IPS-18c (cell line): Measurements from ENCODE around the gene DIO3.
"Not testable (repeated sequence)": the region's sequence is repeated elsewhere in the genome, so short reads cannot be mapped to it uniquely, and the experiment has no call there.

Experiments used
- H3K4me3 ChIP-seq: 2 replicates; pipeline ENCODE4 v1.7.0; 2013; ENCODE audit warnings: low read depth, mild to moderate bottlenecking, low read length, moderate library complexity; ENCODE audit not compliant: insufficient read depth
- H3K9me3 ChIP-seq: one replicate; pipeline ENCODE4 v1.6.1; 2013; ENCODE audit warnings: mild to moderate bottlenecking, low read length, moderate library complexity; ENCODE audit not compliant: control insufficient read depth, insufficient read depth

Gene DIO3

GRCh38 chr14:101554991-101555668, 6.2 kb upstream of the DIO3 start:
- H3K4me3 ChIP-seq, result no peak overlapping the region

DNA sequence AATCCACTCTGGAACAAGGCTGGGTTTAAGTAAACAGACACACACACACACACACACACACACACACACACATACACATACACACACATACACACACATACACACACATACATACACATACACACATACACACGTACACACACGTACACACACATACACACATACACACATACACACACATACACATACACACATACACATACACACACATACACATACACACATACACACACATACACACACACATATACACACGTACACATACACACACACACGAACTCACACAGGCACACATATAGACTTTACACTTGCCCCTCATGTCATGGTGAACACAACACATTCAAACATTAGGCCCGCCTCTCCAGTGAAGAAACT, 5.6 kb upstream of the DIO3 start:
- H3K9me3 ChIP-seq, H3K4me3 ChIP-seq: not testable (repeated sequence)

More at GRCh38 chr14:101554991-101555668, 6.2 kb upstream of the DIO3 start:
- no peaks in the 10 kb centered on the region for H3K9me3 ChIP-seq

DNA sequence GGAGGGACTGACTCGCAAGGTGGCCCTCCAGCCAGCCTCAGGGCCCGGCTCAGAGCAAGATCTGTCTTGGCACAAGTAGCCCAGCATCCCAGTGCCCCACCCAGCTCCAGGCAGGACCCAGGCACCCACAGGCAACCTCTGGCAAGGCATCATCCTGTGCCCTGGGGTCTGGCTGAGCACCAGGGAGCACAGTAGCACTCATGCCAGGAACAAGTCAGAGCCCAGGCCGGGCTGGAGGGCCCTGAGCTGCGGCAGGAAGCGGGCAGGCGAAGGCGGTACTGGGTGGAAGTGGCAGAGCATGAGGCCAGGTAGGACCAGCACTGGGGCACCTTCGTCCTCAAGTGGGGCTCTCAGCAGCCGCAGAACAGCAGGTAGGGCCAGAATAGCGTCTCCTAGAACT, 5.2 kb upstream of the DIO3 start:
- Histone ChIP-seq H3K4me3 (no peak overlapping the region), H3K9me3 (no peaks in the 10 kb centered on the region)

GRCh38 chr14:101556566-101557320, 4.6 kb upstream of the DIO3 start:
- Histone ChIP-seq H3K4me3 (no peak overlapping the region), H3K9me3 (peaks cover 5% of the 10 kb centered on the region)

DNA sequence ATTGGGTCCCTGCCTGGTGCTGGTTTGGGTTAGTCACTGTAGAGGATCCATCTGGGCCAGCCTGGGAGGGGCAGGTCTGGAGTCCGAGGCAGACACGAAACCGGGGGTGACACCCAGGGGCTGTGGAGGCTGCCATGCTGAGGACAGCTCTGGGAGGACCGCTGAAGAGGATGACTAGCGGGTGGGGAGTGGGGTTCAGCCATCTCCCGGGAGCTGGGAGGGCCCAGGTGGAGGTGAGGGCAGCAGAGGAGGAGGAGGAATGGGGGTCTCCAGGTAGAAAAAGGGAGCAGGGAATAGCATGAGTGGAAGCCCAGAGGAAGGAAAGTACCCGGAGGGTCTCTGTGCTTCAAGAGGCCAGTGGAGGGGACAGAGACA, 4.0 kb upstream of the DIO3 start:
- Histone ChIP-seq H3K9me3 (peaks cover 10% of the 10 kb centered on the region), H3K4me3 (no peak overlapping the region)

GRCh38 chr14:101557811-101558738, 3.2 kb upstream of the DIO3 start:
- Histone ChIP-seq H3K9me3 (peaks cover 10% of the 10 kb centered on the region), H3K4me3 (no peak overlapping the region)

DNA sequence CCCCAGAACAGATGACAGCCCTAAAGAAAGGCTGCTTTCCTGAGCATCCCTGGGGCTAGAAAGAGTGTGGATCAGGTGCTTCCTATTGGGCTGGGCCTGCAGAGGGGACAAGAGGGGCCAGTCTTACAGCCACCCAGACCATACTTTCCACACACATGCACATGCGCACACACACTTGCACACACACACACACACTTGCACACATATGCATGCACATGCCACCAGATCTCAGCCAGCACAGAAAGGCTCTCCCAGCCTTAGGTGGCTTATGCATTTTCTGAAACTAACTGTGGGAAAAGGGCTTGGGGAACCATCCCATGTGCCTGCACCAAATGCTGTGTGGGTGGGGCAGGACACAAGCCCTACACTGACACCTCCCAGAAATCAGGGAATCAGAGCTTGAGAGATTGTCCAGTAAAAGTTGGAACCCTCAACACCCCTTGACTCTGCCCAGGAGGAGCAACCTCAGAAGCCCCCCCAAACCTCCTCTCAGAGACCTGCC, 2.5 kb upstream of the DIO3 start:
- Histone ChIP-seq H3K9me3 (peaks cover 10% of the 10 kb centered on the region), H3K4me3 (peak overlapping the region; percentile 51; the same call in 1 of the 2 replicates)

- Histone ChIP-seq H3K9me3 (peaks cover 10% of the 10 kb centered on the region), H3K4me3 (peak overlapping the region; percentile 51; the same call in 1 of the 2 replicates)
Observed at GRCh38 chr14:101559250-101559623, 2.1 kb upstream of the DIO3 start.

GRCh38 chr14:101559624-101560533, 1.4 kb upstream of the DIO3 start:
- peaks cover 10% of the 10 kb centered on the region for H3K9me3 ChIP-seq
- H3K4me3 ChIP-seq, result peak overlapping the region; percentile 51

DNA sequence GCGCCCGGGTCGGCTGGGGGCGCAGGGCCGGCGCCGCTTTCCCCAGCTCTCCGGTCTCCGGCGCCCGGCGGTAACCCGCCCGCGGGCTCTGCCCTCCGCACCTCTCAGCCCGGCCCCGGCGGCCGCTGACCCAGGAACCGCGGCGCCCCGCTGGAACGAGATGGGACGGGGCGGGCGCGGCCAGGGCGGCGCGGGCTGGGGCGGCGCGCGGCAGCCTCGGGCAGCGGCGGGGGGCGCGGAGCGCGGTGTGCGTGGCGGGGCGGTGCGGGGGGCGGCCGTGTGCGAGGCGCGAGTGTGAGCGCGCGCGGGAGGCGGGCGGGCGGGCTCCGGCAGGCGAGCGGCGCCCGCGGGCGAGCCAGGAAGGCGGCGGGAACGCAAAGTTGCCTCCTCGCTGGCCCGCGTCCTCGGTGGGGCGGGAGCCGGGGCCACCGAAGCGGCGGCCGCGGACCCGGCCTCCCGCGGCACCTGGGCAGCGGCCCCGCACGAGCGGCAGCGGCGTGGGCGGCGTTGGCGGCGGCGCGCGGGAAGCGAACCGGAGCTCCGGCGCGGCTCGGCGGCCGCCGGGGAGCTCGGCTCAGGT, 671 bp upstream of the DIO3 start:
- peaks cover 10% of the 10 kb centered on the region for H3K9me3 ChIP-seq
- no peak overlapping the region for H3K4me3 ChIP-seq

DNA sequence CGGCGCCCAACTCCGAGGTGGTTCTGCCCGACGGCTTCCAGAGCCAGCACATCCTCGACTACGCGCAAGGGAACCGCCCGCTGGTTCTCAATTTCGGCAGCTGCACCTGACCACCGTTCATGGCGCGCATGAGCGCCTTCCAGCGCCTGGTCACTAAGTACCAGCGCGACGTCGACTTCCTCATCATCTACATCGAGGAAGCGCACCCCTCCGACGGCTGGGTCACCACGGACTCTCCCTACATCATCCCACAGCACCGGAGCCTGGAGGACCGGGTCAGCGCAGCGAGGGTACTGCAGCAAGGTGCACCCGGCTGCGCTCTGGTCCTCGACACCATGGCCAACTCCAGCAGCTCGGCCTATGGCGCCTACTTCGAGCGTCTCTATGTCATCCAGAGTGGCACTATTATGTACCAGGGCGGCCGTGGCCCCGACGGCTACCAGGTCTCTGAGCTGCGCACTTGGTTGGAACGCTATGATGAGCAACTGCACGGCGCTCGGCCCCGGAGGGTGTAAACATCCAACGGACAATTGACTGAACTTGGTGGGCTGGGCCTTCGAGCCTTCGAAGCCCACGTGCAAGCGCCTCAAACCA, 699 bp downstream of the DIO3 start:
- Histone ChIP-seq H3K4me3 (peak overlapping the region; percentile 20; the same call in 1 of the 2 replicates), H3K9me3 (peaks cover 10% of the 10 kb centered on the region)

DNA sequence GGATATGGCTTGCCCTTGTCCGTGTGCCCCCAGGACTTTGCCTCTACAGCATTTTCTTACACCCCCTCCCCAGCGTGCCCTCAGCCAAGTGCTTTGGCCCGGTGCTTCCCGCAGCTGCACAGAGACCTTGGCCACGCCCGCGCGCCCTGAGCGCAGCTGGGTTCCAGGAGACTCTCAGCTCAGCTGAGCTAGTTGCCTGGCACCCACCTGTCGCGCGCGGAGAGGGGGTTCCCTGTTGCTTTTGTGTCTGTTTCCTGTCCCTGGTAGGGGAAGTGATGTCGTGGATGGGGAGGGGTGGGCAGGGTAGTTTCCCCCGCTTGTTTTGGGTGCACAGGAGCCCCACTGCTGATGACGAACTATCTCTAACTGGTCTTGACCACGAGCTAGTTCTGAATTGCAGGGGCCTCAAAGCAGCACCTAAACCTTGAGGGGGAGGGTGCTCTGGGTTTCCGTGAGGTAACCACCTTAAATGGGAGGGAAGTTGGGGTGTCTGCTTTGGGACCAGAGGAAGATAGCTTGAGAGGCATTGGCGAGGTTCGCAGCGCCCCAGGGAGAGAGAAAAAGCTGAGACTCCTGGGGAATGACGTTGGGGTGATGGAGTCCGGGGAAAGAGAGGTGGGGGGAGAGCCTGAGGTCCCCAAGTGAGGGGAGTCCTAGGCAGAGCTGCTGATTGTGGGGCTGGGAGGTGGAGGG, 1.5 kb downstream of the DIO3 start:
- Histone ChIP-seq H3K9me3 (peaks cover 10% of the 10 kb centered on the region), H3K4me3 (peak overlapping the region; percentile 53)

GRCh38 chr14:101563352-101563653, 2.0 kb downstream of the DIO3 start:
- Histone ChIP-seq H3K4me3 (peak overlapping the region; percentile 53; the same call in 1 of the 2 replicates), H3K9me3 (peaks cover 10% of the 10 kb centered on the region)

DNA sequence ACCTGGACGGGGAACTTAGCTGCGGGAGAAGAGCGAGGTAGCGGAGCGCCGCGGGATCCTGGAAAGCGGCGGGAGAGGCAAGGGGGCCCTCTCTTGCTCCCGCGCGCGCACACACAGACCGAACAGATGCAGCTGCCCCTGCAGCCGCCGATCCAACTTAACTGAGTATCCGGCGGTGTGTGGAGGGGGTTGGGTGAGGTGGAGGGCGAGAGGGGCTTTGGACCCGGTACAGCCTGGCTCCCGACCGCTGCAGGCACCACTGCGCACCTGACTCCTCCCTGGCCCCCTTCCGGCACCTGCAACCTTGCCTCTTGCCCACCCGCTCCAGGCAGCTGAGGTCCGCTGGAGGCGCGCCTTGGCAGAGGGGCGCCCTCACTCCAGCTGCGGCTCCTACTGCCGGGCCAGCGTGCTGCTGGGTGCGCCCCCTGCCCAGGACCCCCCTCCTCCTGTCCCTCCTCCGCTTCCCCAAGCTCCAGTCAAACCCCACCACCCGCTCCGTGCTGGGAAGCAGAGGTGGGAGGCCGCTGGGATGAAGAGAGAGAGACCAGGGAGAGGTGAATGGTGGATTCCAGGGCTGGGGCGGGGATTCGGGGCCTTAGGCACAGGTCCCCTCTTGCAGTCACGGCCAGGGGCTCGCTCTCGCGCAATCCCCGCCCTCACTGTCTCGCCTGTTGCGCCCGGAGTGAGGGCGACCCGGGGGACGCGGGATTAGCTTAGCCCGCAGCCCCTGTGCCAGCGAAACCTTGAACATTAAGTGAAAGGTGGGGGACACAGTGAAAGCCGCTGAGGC, 2.6 kb downstream of the DIO3 start:
- H3K4me3 ChIP-seq, result peak overlapping the region; percentile 53
- peaks cover 10% of the 10 kb centered on the region for H3K9me3 ChIP-seq

- Histone ChIP-seq H3K4me3 (peak overlapping the region; percentile 53), H3K9me3 (peaks cover 10% of the 10 kb centered on the region)
Observed at GRCh38 chr14:101564444-101564776, 3.1 kb downstream of the DIO3 start.
